HG03159 (cell line): ENCODE results near the gene TRDMT1.

Experiments used
- ATAC-seq: cut with Tn5 transposase; IDR thresholded peaks from one replicate; pipeline ENCODE4 v1.9.1; 2021; ENCODE audit warnings: mild to moderate bottlenecking, moderate library complexity; ENCODE audit not compliant: unreplicated experiment

TRDMT1 gene, protein sequence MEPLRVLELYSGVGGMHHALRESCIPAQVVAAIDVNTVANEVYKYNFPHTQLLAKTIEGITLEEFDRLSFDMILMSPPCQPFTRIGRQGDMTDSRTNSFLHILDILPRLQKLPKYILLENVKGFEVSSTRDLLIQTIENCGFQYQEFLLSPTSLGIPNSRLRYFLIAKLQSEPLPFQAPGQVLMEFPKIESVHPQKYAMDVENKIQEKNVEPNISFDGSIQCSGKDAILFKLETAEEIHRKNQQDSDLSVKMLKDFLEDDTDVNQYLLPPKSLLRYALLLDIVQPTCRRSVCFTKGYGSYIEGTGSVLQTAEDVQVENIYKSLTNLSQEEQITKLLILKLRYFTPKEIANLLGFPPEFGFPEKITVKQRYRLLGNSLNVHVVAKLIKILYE

GRCh38 chr10:17200912-17201793, at the start of gene TRDMT1:
Gene TRDMT1 (minus strand): TSS chr10:17201672. CDS start chr10:17201634, 38 bp downstream.
- peak; percentile 87 for ATAC-seq

GRCh38 chr10:17250736-17251135, 49.3 kb upstream of the TRDMT1 start:
- no peak for ATAC-seq

DNA sequence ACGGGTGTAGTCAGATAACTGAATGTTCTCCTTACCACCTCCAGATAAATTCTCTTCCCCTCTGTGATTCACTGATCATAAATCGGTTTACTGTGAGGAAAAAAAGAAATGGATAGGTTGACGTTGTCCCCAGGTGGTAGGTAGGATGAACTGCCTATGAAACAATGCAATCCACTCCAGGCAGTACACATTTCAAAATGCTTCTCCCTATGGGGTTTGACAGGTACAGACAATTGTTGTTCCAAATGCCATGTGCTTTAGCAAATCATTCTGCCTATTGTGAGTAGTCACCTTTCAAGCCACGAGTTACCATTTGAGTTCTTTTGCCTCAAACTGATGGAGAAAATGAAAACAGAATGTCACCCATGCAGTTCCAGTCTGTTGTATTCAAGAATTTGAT, 48.3 kb upstream of the TRDMT1 start:
- no peak for ATAC-seq

GRCh38 chr10:17248964-17249363, 47.5 kb upstream of the TRDMT1 start:
- no peak for ATAC-seq

DNA sequence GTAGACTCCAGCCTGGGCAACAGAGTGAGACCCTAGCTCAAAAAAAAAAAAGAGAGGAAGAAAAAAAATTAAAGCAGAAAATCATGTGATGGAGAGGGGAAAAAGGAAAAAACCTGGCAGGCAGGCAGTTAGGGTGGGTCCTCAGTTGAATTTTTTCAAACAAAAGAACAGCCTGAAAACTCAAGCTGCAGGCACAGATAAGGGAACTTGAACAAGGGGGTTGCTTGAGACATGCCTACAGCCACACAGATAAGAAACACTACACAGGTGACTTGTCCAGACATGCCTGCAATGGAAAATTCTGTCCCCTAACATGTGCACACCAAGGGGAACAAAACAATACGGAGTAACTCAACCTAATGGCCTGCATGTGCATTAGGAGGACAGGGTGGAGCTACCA, 45.7 kb upstream of the TRDMT1 start:
- ATAC-seq = no peak

DNA sequence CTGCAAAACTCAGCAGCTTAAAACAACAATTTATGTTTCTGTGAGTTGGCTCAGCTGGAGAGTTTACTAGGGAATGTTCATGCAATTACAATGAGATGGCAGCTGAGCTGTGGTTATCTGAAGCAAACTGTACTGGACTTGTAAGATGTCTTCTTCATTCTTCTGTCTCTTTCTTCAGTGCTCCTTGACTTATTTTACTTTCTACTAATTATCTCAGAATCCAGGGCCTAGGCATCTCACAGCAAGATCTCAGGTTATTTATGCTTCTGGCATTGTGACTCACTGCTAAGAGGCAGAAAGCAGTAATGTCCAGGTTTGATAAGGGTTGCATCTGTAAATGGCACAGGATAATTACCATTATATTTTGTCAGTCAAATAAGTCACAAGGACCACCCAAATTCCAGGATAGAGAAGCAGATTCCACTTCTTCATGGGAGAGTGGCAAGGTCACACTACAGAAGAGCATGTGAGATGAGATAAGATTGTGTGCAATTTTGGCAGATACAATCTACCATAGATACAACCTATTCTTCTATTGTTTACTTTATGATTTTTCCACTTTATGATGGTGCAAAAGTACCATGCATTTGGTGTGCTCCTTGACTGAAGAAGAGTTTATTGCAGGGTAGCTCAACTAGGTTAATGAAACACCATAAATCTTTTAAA, 43.4 kb upstream of the TRDMT1 start:
- no peak for ATAC-seq

DNA sequence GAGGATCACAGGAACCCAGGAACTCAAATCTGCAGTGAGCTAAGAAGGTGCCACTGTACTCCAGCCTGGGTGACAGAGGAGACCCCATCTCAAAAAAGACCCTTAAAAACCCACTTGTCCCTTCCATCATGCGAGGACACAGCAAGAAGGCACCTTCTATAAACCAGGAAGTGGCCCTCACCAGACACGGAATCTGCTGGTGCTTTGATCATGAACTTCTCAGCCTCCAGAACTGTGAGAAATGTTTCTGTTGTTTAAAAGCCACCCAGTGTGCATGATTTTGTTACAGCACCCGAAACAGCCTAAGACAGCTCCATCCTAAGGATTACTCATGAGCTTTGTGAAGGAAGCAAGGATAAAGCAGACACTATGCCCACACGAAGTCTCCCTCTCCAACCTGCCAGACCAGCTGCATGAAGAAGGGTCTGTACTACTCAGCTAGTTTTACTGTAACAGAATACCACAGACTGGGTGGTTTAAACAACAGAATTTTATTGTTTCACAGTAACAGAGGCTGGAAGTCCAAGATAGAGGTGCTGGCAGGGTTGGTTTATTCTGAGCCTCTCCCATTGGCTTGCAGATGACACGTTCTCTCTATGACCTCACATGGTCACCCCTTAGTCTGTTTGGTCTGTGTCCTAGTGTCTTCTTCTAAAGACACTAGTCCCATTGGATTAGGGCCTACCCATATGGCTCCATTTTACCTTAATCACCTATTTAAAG, 40.3 kb upstream of the TRDMT1 start:
- ATAC-seq = no peak

- no peak for ATAC-seq
These were observed 39.1 kb upstream of the TRDMT1 start for GRCh38 chr10:17240616-17241015.

GRCh38 chr10:17240096-17240495, 38.6 kb upstream of the TRDMT1 start:
- no peak for ATAC-seq

DNA sequence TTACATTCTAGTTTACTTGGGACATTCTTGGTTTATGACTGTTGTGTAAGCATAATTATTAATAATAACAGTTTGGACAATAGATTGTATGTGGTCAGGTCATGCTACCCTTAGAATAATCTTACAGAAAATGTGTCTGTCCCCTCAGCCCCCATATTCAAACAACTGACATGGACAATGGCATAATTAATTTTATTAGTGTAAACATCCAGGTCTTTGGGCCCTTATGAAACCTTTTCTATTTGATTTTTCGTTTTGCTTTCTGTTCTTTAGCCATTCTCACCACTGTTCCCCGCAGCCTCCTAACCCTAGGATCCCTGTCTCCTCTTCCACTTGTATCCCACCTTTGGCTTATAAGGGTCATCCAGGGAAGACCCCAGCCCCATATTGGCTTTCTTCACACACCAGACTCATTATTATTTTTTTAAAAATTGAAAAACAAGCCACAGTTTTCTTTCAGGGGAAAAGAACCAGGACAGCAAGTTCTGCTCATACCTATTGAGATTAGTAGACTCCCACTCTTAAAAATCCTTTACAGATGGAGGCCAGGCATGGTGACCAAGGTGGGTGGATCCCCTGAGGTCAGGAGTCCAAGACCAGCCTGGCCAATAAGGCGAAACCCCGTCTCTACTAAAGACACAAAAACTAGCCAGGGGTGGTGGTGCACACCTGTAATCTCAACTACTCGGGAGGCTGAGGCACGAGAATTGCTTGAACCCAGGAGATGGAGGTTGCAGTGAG, 38.0 kb upstream of the TRDMT1 start:
- no peak for ATAC-seq

GRCh38 chr10:17238445-17239291, 37.2 kb upstream of the TRDMT1 start:
- ATAC-seq = no peak

DNA sequence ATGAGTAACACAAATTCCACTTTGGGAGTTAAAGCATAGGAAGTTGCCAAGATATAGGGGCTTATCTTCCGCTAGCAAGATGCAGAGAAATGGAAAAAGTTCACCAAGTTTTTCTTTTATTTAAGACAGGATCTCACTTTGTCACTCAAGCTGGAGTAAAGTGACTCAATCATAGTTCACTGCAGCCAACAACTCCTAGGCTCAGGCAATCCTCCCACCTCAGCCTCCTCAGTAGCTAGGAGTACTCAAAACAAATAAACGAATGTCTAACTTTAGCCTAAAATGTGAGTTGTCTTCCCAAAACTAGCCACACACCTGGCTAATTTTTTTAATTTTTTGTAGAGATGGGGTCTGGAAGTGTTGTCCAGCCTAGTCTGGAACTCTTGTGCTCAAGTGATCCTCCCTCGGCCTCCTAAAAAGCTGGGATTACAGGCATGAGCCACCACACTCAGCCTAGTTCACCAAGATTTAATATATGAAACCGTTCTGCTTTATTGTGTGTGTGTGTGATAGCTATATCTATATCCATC, 36.5 kb upstream of the TRDMT1 start:
- ATAC-seq = no peak

DNA sequence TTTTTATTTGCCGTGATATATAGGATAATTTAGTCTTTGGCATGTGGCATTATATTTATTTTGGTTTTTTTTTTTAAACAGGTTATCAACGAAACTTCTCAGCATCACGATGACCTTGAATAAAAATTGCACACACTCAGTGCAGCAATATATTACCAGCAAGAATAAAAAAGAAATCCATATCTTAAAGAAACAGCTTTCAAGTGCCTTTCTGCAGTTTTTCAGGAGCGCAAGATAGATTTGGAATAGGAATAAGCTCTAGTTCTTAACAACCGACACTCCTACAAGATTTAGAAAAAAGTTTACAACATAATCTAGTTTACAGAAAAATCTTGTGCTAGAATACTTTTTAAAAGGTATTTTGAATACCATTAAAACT, 35.7 kb upstream of the TRDMT1 start:
- ATAC-seq = no peak

DNA sequence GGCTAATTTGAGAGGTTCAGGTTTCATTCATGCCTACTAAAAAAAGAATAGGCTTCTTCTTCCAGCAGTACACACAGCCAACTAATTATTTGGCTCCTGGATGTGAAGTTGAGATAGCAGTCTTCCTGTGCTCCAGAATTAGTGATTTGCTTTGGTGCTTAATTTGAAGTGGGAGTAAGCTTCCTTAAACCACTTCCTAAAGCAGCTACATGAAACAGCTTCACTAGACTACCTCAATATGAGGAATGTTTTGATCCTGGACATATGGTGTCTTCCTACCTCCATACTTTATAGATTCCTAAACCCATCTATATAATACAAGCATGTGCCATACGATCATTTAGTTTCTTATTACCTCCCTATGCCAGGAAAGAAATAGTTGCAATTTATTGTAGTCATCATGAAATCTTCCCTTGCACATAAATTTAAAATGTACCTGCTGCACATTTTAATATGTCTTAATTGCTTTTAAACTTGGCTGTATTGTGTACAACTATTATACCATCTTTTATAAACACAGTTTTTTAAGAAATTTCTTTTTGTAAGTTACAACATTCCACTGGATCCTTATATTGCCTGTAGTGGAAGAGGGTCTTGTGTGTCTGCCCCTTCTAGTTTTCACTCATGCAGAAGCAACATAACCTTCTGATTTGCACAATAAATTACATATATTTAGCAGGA, 35.1 kb upstream of the TRDMT1 start:
- no peak for ATAC-seq

DNA sequence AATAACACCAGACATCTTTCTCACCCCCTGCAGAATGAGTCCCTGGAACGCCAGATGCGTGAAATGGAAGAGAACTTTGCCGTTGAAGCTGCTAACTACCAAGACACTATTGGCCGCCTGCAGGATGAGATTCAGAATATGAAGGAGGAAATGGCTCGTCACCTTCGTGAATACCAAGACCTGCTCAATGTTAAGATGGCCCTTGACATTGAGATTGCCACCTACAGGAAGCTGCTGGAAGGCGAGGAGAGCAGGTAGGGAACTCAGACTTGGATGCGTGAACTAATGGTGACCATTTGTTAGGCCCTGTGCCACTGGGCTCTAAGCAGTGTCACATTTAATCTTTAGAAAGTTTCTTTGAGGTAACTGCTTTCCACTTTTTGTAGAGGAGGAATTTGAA, 33.7 kb upstream of the TRDMT1 start:
- ATAC-seq = no peak

DNA sequence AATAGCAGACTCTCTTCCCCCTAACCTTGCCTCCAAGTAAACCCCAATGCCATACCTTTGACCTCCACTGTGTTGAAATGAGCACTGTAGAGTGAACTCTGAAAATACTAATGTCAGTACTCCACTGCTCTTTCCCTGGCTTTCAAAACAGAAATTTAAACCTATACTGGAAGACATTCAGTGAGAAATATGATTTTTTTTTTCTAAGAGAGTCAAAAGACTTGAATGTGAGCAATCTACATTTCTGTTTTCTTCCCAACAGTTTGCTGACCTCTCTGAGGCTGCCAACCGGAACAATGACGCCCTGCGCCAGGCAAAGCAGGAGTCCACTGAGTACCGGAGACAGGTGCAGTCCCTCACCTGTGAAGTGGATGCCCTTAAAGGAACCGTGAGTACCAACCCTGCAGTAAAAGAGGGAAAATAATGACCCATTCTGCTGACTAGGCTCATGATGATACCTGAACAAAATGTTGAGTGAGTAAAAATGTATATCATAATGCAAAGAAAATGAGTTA, 33.0 kb upstream of the TRDMT1 start:
- ATAC-seq = no peak

DNA sequence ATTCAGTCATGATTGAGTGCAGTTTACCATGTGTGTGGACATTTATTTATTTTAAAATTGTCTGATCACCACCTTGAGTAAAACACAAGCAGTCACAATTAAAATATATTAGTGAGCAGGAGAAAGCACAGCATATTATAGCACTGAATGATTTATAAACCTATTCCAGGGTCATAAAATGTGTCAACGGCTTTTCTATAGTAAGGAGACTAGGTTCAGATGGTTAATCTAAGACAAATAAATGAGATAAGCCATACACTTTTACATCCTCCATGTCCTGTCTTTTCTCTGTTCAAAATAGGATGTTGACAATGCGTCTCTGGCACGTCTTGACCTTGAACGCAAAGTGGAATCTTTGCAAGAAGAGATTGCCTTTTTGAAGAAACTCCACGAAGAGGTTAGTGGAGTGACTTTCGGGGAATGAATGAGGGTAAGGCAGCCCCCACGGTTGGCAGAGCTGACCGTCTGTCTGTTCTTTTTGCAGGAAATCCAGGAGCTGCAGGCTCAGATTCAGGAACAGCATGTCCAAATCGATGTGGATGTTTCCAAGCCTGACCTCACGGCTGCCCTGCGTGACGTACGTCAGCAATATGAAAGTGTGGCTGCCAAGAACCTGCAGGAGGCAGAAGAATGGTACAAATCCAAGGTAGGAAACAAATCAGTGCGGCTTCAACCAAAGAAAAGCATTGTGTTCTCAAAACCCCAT, 32.0 kb upstream of the TRDMT1 start:
- ATAC-seq = no peak
